HL-60 (cell line): Measurements from ENCODE around the gene RSPH9.

Source experiments
- CTCF ChIP-seq: IDR thresholded peaks from one replicate; pipeline ENCODE4 v1.5.1; 2011; ENCODE audit warnings: low read length, control low read depth, inconsistent platforms; ENCODE audit not compliant: insufficient read depth
- POLR2AphosphoS5 ChIP-seq: IDR thresholded peaks from 2 replicates; pipeline ENCODE4 v1.6.1; 2012; ENCODE audit warnings: low read depth
- REST ChIP-seq: IDR thresholded peaks from 2 replicates; pipeline ENCODE4 v1.6.1; 2012; ENCODE audit warnings: low read depth; ENCODE audit not compliant: insufficient replicate concordance
- SPI1 ChIP-seq: IDR thresholded peaks from 2 replicates; pipeline ENCODE4 v1.6.1; 2012; ENCODE audit warnings: low read depth, mild to moderate bottlenecking, borderline replicate concordance

GRCh38 chr6:43609402-43609801, 35.4 kb upstream of the RSPH9 start:
- TF ChIP-seq CTCF (no peak), REST (no peak), POLR2AphosphoS5 (no peak), SPI1 (no peak)
